Choroid plexus epithelial cell (primary cell): ENCODE results near the gene ZSCAN30.
A peak's percentile ranks its signal among the peaks of the same experiment; 100 is the strongest.

Experiments used
- DNase-seq: peaks from one replicate; pipeline ENCODE4 v3.0.0-alpha.2; 2010; ENCODE audit warnings: low read depth
- H3K4me3 ChIP-seq: 2 replicates; pipeline ENCODE4 v1.5.1; 2011; ENCODE audit warnings: low read depth, mild to moderate bottlenecking, control low read depth, low read length, moderate library complexity
- TF ChIP-seq, protein P1 (sequence below): conservative IDR thresholded peaks from 2 replicates; pipeline ENCODE4 v1.5.1; 2011; ENCODE audit warnings: low read depth, mild to moderate bottlenecking, control low read depth, inconsistent platforms, low read length, moderate library complexity

The ZSCAN30 gene

DNA sequence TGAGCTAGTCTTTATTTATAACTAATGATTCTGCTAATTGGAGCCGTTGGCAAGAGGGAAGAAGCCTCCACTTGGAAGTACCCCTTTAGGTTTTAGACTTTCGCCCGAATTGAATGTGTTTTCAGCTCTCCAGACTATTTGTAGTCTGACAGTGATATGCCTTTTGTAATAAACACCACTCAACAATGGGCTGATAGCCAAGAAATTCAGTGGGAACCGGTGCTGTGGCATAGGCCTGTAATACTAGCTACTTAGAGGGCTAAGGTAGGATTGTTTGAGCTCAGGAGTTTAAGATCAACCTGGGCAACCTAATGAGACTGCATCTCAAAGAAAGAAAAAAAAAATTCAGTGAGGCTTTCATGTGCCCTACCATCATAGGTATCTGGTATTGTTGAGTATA, 13.6 kb upstream of the ZSCAN30 start:
- no peak overlapping the region for H3K4me3 ChIP-seq
- no peak for DNase-seq
- TF ChIP-seq, protein P1, sequence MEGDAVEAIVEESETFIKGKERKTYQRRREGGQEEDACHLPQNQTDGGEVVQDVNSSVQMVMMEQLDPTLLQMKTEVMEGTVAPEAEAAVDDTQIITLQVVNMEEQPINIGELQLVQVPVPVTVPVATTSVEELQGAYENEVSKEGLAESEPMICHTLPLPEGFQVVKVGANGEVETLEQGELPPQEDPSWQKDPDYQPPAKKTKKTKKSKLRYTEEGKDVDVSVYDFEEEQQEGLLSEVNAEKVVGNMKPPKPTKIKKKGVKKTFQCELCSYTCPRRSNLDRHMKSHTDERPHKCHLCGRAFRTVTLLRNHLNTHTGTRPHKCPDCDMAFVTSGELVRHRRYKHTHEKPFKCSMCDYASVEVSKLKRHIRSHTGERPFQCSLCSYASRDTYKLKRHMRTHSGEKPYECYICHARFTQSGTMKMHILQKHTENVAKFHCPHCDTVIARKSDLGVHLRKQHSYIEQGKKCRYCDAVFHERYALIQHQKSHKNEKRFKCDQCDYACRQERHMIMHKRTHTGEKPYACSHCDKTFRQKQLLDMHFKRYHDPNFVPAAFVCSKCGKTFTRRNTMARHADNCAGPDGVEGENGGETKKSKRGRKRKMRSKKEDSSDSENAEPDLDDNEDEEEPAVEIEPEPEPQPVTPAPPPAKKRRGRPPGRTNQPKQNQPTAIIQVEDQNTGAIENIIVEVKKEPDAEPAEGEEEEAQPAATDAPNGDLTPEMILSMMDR = no peak

- TF ChIP-seq, protein P1 = no peak
- no peak for DNase-seq
- H3K4me3 ChIP-seq = no peak overlapping the region
These were observed 6.0 kb upstream of the ZSCAN30 start for GRCh38 chr18:35296060-35296459.

- DNase-seq = no peak
- H3K4me3 ChIP-seq = peak overlapping the region; percentile 82
- TF ChIP-seq, protein P1 = no peak
These were observed 1.1 kb upstream of the ZSCAN30 start for GRCh38 chr18:35291166-35291565.

DNA sequence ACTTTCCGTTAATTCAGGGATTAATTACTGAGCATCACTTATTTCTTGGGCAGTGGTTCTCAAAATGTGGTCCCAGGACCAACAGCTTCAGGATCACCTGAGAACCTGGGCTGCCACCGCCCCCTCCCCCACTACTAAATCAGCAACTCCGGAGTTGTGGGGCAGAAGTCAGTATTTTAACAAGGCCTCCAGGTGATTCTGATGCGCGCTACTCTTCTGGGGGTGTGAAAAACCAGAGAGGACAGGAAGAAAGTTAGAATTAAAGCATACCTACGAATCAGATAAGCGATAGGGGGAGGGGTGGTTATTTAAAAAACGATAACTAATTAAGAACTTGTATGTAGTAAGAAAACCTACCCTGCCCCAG, 319 bp downstream of the ZSCAN30 start:
- TF ChIP-seq, protein P1 = no peak
- H3K4me3 ChIP-seq = peak overlapping the region; percentile 82
- no peak for DNase-seq

- DNase-seq = no peak
- TF ChIP-seq, protein P1 = no peak
- H3K4me3 ChIP-seq = peak overlapping the region; percentile 82
These were observed 736 bp downstream of the ZSCAN30 start for GRCh38 chr18:35289293-35289692.

- DNase-seq = no peak
- H3K4me3 ChIP-seq = no peak overlapping the region
- TF ChIP-seq, protein P1 = no peak
These were observed 5.2 kb downstream of the ZSCAN30 start for GRCh38 chr18:35284841-35285240.

DNA sequence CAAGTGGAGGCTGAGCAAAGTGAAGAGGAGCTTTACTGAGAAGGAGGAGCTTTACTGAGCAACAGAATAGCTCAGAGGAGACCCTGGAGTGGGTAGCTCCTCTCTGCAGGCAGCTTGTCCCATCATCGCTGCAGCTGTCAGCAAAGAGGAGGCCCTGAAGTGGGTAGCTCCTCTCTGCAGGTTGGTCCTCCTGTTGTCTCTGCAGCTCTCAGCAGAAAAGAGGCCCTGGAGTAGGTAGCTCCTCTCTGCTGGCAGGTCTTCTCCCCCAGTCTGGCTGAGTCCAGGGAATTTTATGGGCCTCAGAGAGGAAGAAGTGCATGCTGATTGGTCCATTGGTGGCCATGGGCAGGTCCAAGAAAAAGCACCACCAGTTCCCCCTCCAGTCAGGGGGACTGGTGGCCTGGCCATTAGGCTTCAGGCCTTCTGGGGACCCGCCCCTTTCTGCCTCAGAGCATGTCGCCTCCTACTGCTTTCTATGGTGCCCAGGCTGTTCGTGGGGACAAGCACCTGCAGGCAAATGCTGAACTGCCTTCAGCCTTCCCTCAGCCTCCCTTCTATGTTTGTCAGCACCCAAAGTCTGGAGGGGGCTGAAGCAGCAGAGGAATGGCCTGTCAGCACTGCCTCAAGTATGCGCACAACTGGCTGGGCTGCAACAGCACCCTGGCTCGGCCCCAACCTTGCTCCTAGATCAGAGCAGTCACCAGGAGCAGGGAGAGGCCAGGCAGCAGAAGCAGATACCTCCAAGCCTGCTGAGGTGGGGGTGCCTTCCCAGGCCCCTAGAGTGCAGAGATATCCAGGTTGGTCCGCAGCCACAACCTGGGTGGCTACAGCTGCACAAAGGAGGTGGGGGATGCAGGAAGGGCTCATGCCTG, 5.9 kb downstream of the ZSCAN30 start:
- TF ChIP-seq, protein P1 = no peak
- H3K4me3 ChIP-seq = no peak overlapping the region
- DNase-seq = no peak
